H1 (cell line): Measurements from ENCODE around the gene PTPRCAP. TPM values are rescaled to one million over a fixed set of nuclear protein-coding genes. Genes with fewer than 3 reads are reported as not detected.

Experiments used
- CTCF ChIA-PET: fragments of 300-600 bp; sonication (Branson Sonifier 250); formaldehyde crosslinking; loops from one replicate; lab custom pipeline; 2021; ENCODE audit not compliant: partially characterized antibody; lab: Charles Lee
- POLR2A ChIA-PET: fragments of 300-600 bp; sonication (Branson Sonifier 250); formaldehyde crosslinking; loops from one replicate; lab custom pipeline; 2021; ENCODE audit warnings: inconsistent platforms; ENCODE audit not compliant: partially characterized antibody; lab: Charles Lee
- DNase-seq, 2 experiments: peaks; one replicate each; pipeline versions ENCODE4 v3.0.0 to v3.0.0-alpha.2; 2010 to 2022; ENCODE audit warnings: low spot score in 2 of 2, low read depth in 1 of 2, mixed read lengths in 1 of 2
- FAIRE-seq: peaks from 2 replicates; lab custom pipeline; 2011; peaks lifted over from hg19 to GRCh38; lab: Jason Lieb, UNC
- H2AFZ ChIP-seq: 2 replicates; pipeline ENCODE4 v1.8.1; 2012; ENCODE audit warnings: low read length, inconsistent platforms
- H2AK5ac ChIP-seq: 2 replicates; pipeline ENCODE4 v1.6.1; 2013; ENCODE audit warnings: low read depth, low read length
- H2BK120ac ChIP-seq: replicated peaks from 2 replicates; pipeline ENCODE3; 2013; ENCODE audit warnings: low read depth, low read length, inconsistent platforms
- H2BK12ac ChIP-seq: 2 replicates; pipeline ENCODE4 v1.6.1; 2013; ENCODE audit warnings: low read depth, low read length
- H2BK15ac ChIP-seq: 2 replicates; pipeline ENCODE4 v1.6.1; 2013; ENCODE audit warnings: low read length
- H2BK20ac ChIP-seq: 2 replicates; pipeline ENCODE4 v1.6.1; 2013; ENCODE audit warnings: low read length
- H2BK5ac ChIP-seq: 2 replicates; pipeline ENCODE4 v1.6.1; 2013; ENCODE audit warnings: low read depth, low read length
- H3K14ac ChIP-seq: 2 replicates; pipeline ENCODE4 v1.6.1; 2013; ENCODE audit warnings: inconsistent platforms; ENCODE audit not compliant: insufficient read length
- H3K18ac ChIP-seq: 2 replicates; pipeline ENCODE4 v1.6.1; 2013; ENCODE audit warnings: low read length; ENCODE audit errors: extremely low read depth
- H3K23ac ChIP-seq: 2 replicates; pipeline ENCODE4 v1.6.1; 2013; ENCODE audit warnings: inconsistent platforms; ENCODE audit not compliant: insufficient read length
- H3K23me2 ChIP-seq: 2 replicates; pipeline ENCODE4 v1.6.1; 2013; ENCODE audit warnings: low read depth, low read length
- H3K27ac ChIP-seq: 2 replicates; pipeline ENCODE4 v1.6.1; 2011; ENCODE audit warnings: low read depth, low read length, inconsistent platforms
- H3K27me3 ChIP-seq, 4 experiments: replicated peaks in 1 of 4; 1 replicate in 1 of 4; 2 replicates in 3 of 4; pipeline versions ENCODE4 v1.6.1 to v1.8.1; 2011 to 2013; ENCODE audit warnings: low read length in 3 of 4, mild to moderate bottlenecking in 3 of 4, inconsistent platforms in 2 of 4, mixed read lengths in 2 of 4, moderate library complexity in 1 of 4; ENCODE audit not compliant: control insufficient read depth in 3 of 4, insufficient read depth in 3 of 4; ENCODE audit errors: extremely low read depth in 1 of 4
- H3K36me3 ChIP-seq, 4 experiments: 2 replicates each; pipeline versions ENCODE4 v1.6.1 to v1.8.1; 2011 to 2013; ENCODE audit warnings: mild to moderate bottlenecking in 4 of 4, low read length in 3 of 4, moderate library complexity in 2 of 4, control low read depth in 1 of 4, inconsistent platforms in 1 of 4; ENCODE audit not compliant: insufficient read depth in 4 of 4, control insufficient read depth in 2 of 4
- H3K4ac ChIP-seq: replicated peaks from 2 replicates; pipeline ENCODE3; 2013; ENCODE audit warnings: low read length, low read depth, mixed read lengths, inconsistent platforms; ENCODE audit not compliant: insufficient read length
- H3K4me1 ChIP-seq, 4 experiments: replicated peaks in 1 of 4; 1 replicate in 1 of 4; 2 replicates in 3 of 4; pipeline versions ENCODE4 v1.6.1 to v1.8.1; 2011 to 2013; ENCODE audit warnings: low read length in 3 of 4, inconsistent platforms in 2 of 4, mixed read lengths in 1 of 4; ENCODE audit not compliant: insufficient read depth in 4 of 4, control insufficient read depth in 3 of 4
- H3K4me2 ChIP-seq, 2 experiments: 2 replicates each; pipeline versions ENCODE4 v1.6.1 to v1.8.1; 2011 to 2013; ENCODE audit warnings: low read depth in 2 of 2, low read length in 2 of 2, control low read depth in 1 of 2, inconsistent platforms in 1 of 2, mild to moderate bottlenecking in 1 of 2; ENCODE audit not compliant: insufficient read depth in 1 of 2
- H3K4me3 ChIP-seq, 4 experiments: fragments of 200-600, 300-600 bp in 1 of 4; sonication (generic), shearing (Covaris generic), sonication (Bioruptor Twin) in 1 of 4; 2 replicates each; pipeline versions ENCODE4 v1.5.1 to v1.8.1; 2011 to 2016; ENCODE audit warnings: low read length in 4 of 4, low read depth in 3 of 4, control low read depth in 2 of 4, inconsistent platforms in 2 of 4, mild to moderate bottlenecking in 2 of 4, mixed read lengths in 1 of 4, moderate library complexity in 1 of 4; ENCODE audit not compliant: insufficient read depth in 2 of 4; ENCODE audit errors: extremely low read depth in 1 of 4
- H3K56ac ChIP-seq: replicated peaks from 2 replicates; pipeline ENCODE3; 2013; ENCODE audit warnings: low read depth, mild to moderate bottlenecking, mixed read lengths, low read length, inconsistent platforms; ENCODE audit not compliant: insufficient read length
- H3K79me1 ChIP-seq: 2 replicates; pipeline ENCODE4 v1.6.1; 2013; ENCODE audit warnings: low read depth, low read length, control low read depth
- H3K79me2 ChIP-seq, 2 experiments: 2 replicates each; pipeline versions ENCODE4 v1.6.1 to v1.8.1; 2012 to 2013; ENCODE audit warnings: low read length in 2 of 2, mild to moderate bottlenecking in 2 of 2, inconsistent platforms in 1 of 2; ENCODE audit not compliant: insufficient read depth in 2 of 2, control insufficient read depth in 1 of 2
- H3K9ac ChIP-seq, 4 experiments: replicated peaks in 1 of 4; 1 replicate in 1 of 4; 2 replicates in 3 of 4; pipeline versions ENCODE4 v1.6.1 to v1.8.1; 2011 to 2013; ENCODE audit warnings: low read depth in 3 of 4, low read length in 3 of 4, control low read depth in 2 of 4, mild to moderate bottlenecking in 2 of 4, moderate library complexity in 2 of 4, inconsistent platforms in 1 of 4; ENCODE audit errors: extremely low read depth in 1 of 4
- H3K9me3 ChIP-seq, 2 experiments: 2 replicates each; pipeline versions ENCODE4 v1.6.1 to v1.8.1; 2012 to 2013; ENCODE audit warnings: mild to moderate bottlenecking in 2 of 2, moderate library complexity in 2 of 2, control low read depth in 1 of 2, inconsistent platforms in 1 of 2, low read depth in 1 of 2, low read length in 1 of 2, mixed read lengths in 1 of 2; ENCODE audit not compliant: insufficient read depth in 2 of 2
- H4K20me1 ChIP-seq, 2 experiments: replicated peaks in 1 of 2; 2 replicates each; pipeline versions ENCODE3 to v1.8.1; 2011 to 2013; ENCODE audit warnings: inconsistent platforms in 2 of 2, low read length in 2 of 2, mild to moderate bottlenecking in 1 of 2; ENCODE audit not compliant: insufficient read depth in 2 of 2, control insufficient read depth in 1 of 2
- H4K5ac ChIP-seq: 2 replicates; pipeline ENCODE4 v1.6.1; 2013; ENCODE audit warnings: low read length, low read depth, mixed read lengths, inconsistent platforms; ENCODE audit not compliant: insufficient read length
- H4K8ac ChIP-seq: 2 replicates; pipeline ENCODE4 v1.8.0; 2013; ENCODE audit warnings: mild to moderate bottlenecking, moderate library complexity, low read length, inconsistent platforms; ENCODE audit not compliant: insufficient read depth; ENCODE audit errors: extremely low read depth
- H4K91ac ChIP-seq: replicated peaks from 2 replicates; pipeline ENCODE3; 2013; ENCODE audit warnings: low read length, mixed read lengths, inconsistent platforms; ENCODE audit not compliant: insufficient read length
- HDAC6 ChIP-seq: IDR thresholded peaks from one replicate; pipeline ENCODE4 v1.7.1; 2012; ENCODE audit warnings: low read depth, mild to moderate bottlenecking, inconsistent platforms, low read length, moderate library complexity
- RAD21 ChIP-seq, 2 experiments: IDR thresholded peaks in 1 of 2; conservative IDR thresholded peaks in 1 of 2; 2 replicates each; pipeline ENCODE4 v1.6.1; 2011; ENCODE audit warnings: low read depth in 2 of 2, low read length in 2 of 2, improper control_type of control experiment in 1 of 2, inconsistent platforms in 1 of 2, mild to moderate bottlenecking in 1 of 2, moderate library complexity in 1 of 2
- WGBS, 2 experiments: shearing (Covaris generic) in 1 of 2; methylation state at CpG; one replicate each; pipeline versions ENCODE4 v1.1.6 to v1.1.7; 2013 to 2015; ENCODE audit warnings: low lambda C conversion rate in 2 of 2, mixed read lengths in 2 of 2, inconsistent platforms in 1 of 2, low coverage in 1 of 2, missing lambda C conversion rate in 1 of 2; ENCODE audit not compliant: insufficient replicate concordance in 2 of 2, insufficient coverage in 1 of 2, insufficient read length in 1 of 2; ENCODE audit errors: extremely low coverage in 1 of 2, missing lambda C conversion rate in 1 of 2; 5-methylcytosine and 5-hydroxymethylcytosine counted together
- polyA plus RNA-seq, 7 experiments: library from polyadenylated mRNA; depleted of rRNA in 3 of 7; stranded (reverse) in 5 of 7; unstranded in 2 of 7; fragments of >200 nt in 5 of 7; fragments of 200-250 nt in 2 of 7; gene quantifications; 1 replicate in 5 of 7; 2 replicates in 1 of 7; 4 replicates in 1 of 7; pipeline versions ENCODE4 v1.2.1 to v1.2.3, GENCODE V29; 2011 to 2013; ENCODE audit warnings: missing spikeins in 2 of 7, mixed read lengths in 2 of 7
- total RNA-seq: library from RNA; stranded (reverse); fragmentation: NEBNext Ultra II Directional; extraction: Animal tissue kit (Norgen Biotek cat#: 25700); gene quantifications from 2 replicates; pipeline ENCODE4 v1.2.1, GENCODE V29; 2021
- TF ChIP-seq, protein P1 (sequence below): IDR thresholded peaks from 2 replicates; pipeline ENCODE4 v1.6.1; 2011; ENCODE audit warnings: low read length, improper control_type of control experiment

PTPRCAP gene
- total and polyA plus RNA-seq, 2 of the 8 experiments (the other 6 are each of a cell fraction or from before 2014, with no cell fraction given) = 0.78 to 6.7 TPM

DNA sequence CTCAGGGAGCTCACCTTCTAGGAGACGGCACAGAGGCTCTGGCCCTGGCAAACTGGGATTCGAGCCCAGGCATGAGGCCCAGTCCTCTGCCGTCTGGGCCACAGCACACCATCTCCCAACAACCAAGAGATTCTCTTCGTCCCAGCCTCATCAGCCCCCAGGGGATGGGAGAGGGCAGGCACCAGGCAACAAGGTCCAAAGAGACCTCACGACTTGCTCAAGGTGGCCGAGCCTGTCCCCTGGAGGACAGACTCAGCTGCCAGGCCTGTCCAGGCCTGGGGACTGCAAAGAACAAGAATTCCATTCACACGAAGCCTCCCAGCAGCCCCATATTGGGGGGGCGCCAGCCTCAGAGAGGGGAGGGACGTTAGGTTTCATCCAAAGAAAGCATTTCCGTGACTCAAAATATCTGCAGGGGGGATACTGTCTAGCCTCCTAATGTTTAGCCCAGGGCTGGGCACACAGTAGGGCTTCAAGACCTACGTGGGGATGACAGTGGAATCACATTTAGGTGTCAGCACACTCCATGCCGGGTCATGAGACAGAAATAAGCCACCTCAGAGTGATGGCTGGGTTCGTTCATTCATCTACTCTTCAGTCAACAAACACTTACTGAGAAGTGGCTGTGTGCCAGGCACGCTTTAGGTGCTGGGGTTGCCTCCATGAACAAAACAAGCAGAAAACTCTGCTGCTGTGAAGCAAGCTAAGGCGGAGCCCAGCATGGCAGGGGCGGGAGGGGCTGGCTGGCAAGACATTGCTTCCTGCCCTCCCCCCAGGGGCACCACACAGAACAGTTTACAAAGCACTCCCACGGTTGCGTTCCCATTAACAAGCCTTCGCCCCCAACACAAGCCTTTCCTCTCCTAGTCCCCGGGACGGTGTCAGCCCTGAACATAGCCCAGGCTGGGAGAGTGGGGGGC, 20.8 kb downstream of the PTPRCAP start:
- Histone ChIP-seq H2BK20ac (no peak overlapping the region), H3K27ac (no peak overlapping the region), H2AK5ac (peak overlapping the region; percentile 93; the same call in 1 of the 2 replicates), H3K23me2 (peaks cover 12% of the 10 kb centered on the region; the same call in 1 of the 2 replicates), H2BK12ac (0 out of 2 replicates have a peak overlapping the region, but pooled peaks have one; percentile 68), H2BK120ac (no peak overlapping the region), H3K4me3 (peak overlapping the region in 1 of 4 experiments; percentile 67; a peak in 1 of 8 replicates), H3K9ac (no peak overlapping the region; a peak in 2 of 7 replicates), H4K5ac (no peak overlapping the region), H2BK5ac (no peak overlapping the region), H3K9me3 (no peaks in the 10 kb centered on the region), H4K8ac (no peak overlapping the region; the same call in 1 of the 2 replicates), H3K4me2 (peak overlapping the region; percentile 57 to 86; a peak in 2 of 4 replicates), H3K27me3 (peaks cover 0 to 18% (median 7%) of the 10 kb centered on the region in 4 experiments; a peak in 5 of 7 replicates), H4K20me1 (peaks cover 0 to 3% of the 10 kb centered on the region in 2 experiments), H3K79me1 (no peaks in the 10 kb centered on the region), H3K18ac (no peak overlapping the region; the same call in 1 of the 2 replicates), H4K91ac (no peak overlapping the region), H3K79me2 (no peaks in the 10 kb centered on the region), H3K23ac (no peak overlapping the region), H3K4ac (peak overlapping the region; percentile 46), H2AFZ (no peak overlapping the region), H3K14ac (no peak overlapping the region), H3K56ac (no peak overlapping the region), H3K4me1 (peaks cover 4 to 15% (median 11%) of the 10 kb centered on the region in 4 experiments), H3K36me3 (no peaks in the 10 kb centered on the region), H2BK15ac (no peak overlapping the region)
- ChIA-PET CTCF (interaction anchor here (0.7 to 1.6 kb wide), 6 partner anchors 10 to 65 kb away, joined by 3 to 5 read pairs (median 4); partner anchors contain the start of genes PPP1CA and TBC1D10C), POLR2A (interaction anchor here (1.3 to 10.2 kb wide), 4 partner anchors 19 to 66 kb away, joined by 3 to 104 read pairs (median 4); partner anchors contain the start of genes PTPRCAP and RAD9A)
- no peak for DNase-seq
- no peak for FAIRE-seq
- TF ChIP-seq, protein P1, sequence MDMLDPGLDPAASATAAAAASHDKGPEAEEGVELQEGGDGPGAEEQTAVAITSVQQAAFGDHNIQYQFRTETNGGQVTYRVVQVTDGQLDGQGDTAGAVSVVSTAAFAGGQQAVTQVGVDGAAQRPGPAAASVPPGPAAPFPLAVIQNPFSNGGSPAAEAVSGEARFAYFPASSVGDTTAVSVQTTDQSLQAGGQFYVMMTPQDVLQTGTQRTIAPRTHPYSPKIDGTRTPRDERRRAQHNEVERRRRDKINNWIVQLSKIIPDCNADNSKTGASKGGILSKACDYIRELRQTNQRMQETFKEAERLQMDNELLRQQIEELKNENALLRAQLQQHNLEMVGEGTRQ = no peak
- TF ChIP-seq RAD21 (IDR thresholded peaks at IDR 0.05 in 1 of 2, conservative IDR thresholded peaks at IDR 0.05 in 1 of 2; ENCODE audit: low read depth in 2 of 2, low read length in 2 of 2) = no peak
- TF ChIP-seq HDAC6 = no peak
- WGBS, 2 experiments = 78% methylated on average over 20 of the region's 21 CpGs; no CpG with 5 or more reads in 1 of the 2 experiments
